K562 (cell line): ENCODE data around the gene KAT6B. TPM values are rescaled to one million over a fixed set of nuclear protein-coding genes. Genes with fewer than 3 reads are reported as not detected.

Source experiments
- CBX2 ChIP-seq: fragments of 200-600 bp; sonication (generic); IDR thresholded peaks from one replicate; pipeline ENCODE4 v1.6.1; 2012; ENCODE audit warnings: mild to moderate bottlenecking, low read length, inconsistent platforms; ENCODE audit not compliant: insufficient read depth, poor library complexity, severe bottlenecking
- CREB1 ChIP-seq, 2 experiments: sonication (generic) in 1 of 2; formaldehyde crosslinking in 1 of 2; IDR thresholded peaks; 2 replicates each; pipeline versions ENCODE4 v1.6.1 to v1.8.0; 2012 to 2022; ENCODE audit warnings: inconsistent platforms in 1 of 2, mild to moderate bottlenecking in 1 of 2, missing genetic modification reagents in 1 of 2, moderate library complexity in 1 of 2
- DACH1 ChIP-seq: fragments of 450-650 bp; IDR thresholded peaks from 2 replicates; pipeline ENCODE4 v1.6.1; 2018; ENCODE audit not compliant: partially characterized antibody
- ESRRB ChIP-seq: fragments of 250-450 bp; sonication (Bioruptor Pico); IDR thresholded peaks from 2 replicates; pipeline ENCODE4 v1.5.0; 2020; ENCODE audit warnings: mild to moderate bottlenecking, moderate library complexity, borderline replicate concordance
- ETS2 ChIP-seq: IDR thresholded peaks from 2 replicates; pipeline ENCODE4 v1.6.1; 2016; ENCODE audit warnings: borderline replicate concordance, missing genetic modification characterization, mild to moderate bottlenecking, moderate library complexity, missing compliant biosample characterization; ENCODE audit not compliant: poor library complexity, severe bottlenecking
- GABPB2 ChIP-seq: fragments of 250-450 bp; sonication (Bioruptor Pico); conservative IDR thresholded peaks from 2 replicates; pipeline ENCODE4 v1.5.1; 2021; ENCODE audit warnings: mild to moderate bottlenecking
- HES1 ChIP-seq: fragments of 450-650 bp; IDR thresholded peaks from 2 replicates; pipeline ENCODE4 v1.6.1; 2016; ENCODE audit warnings: low read depth, mild to moderate bottlenecking, moderate library complexity
- HNRNPUL1 ChIP-seq: fragments of 200-400 bp; formaldehyde crosslinking; IDR thresholded peaks from 2 replicates; pipeline ENCODE4 v1.6.1; 2017; ENCODE audit warnings: low read length
- MAX ChIP-seq: sonication (generic); formaldehyde crosslinking; IDR thresholded peaks from 2 replicates; pipeline ENCODE4 v1.9.0; 2022; ENCODE audit warnings: mild to moderate bottlenecking, missing genetic modification reagents
- MCM3 ChIP-seq: fragments of 450-650 bp; IDR thresholded peaks from 2 replicates; pipeline ENCODE4 v1.6.1; 2016
- PBX2 ChIP-seq, 2 experiments: IDR thresholded peaks in 1 of 2; conservative IDR thresholded peaks in 1 of 2; 2 replicates each; pipeline ENCODE4 v1.6.1; 2016; ENCODE audit warnings: low read depth in 2 of 2, mild to moderate bottlenecking in 1 of 2, missing compliant biosample characterization in 1 of 2, missing genetic modification characterization in 1 of 2, moderate library complexity in 1 of 2
- RFX7 ChIP-seq: fragments of 250-450 bp; sonication (Bioruptor Pico); IDR thresholded peaks from 2 replicates; pipeline ENCODE4 v1.5.1; 2021; ENCODE audit warnings: mild to moderate bottlenecking
- SMARCA4 ChIP-seq: fragments of 450-650 bp; IDR thresholded peaks from 2 replicates; pipeline ENCODE4 v1.6.1; 2016
- STAT5B ChIP-seq: fragments of 250-450 bp; sonication (Bioruptor Pico); IDR thresholded peaks from 2 replicates; pipeline ENCODE4 v1.8.0; 2021; ENCODE audit warnings: mild to moderate bottlenecking, inconsistent platforms
- ZKSCAN8 ChIP-seq: fragments of 200-800 bp; sonication (Bioruptor generic); IDR thresholded peaks from 2 replicates; pipeline ENCODE4 v1.6.1; 2016; ENCODE audit warnings: missing genetic modification characterization, missing compliant biosample characterization
- ZNF12 ChIP-seq: sonication (generic); formaldehyde crosslinking; IDR thresholded peaks from 2 replicates; pipeline ENCODE4 v1.4.0; 2020; ENCODE audit warnings: mild to moderate bottlenecking, missing genetic modification reagents
- ZNF175 ChIP-seq: fragments of 200-800 bp; sonication (Bioruptor generic); IDR thresholded peaks from 2 replicates; pipeline ENCODE4 v1.6.1; 2016; ENCODE audit warnings: low read depth, mild to moderate bottlenecking, missing genetic modification characterization, missing compliant biosample characterization
- ZNF395 ChIP-seq: fragments of 200-800 bp; sonication (Bioruptor generic); IDR thresholded peaks from 2 replicates; pipeline ENCODE4 v1.6.1; 2017; ENCODE audit warnings: missing genetic modification characterization, missing compliant biosample characterization
- ZNF551 ChIP-seq: fragments of 250-450 bp; sonication (Bioruptor Pico); IDR thresholded peaks from 2 replicates; pipeline ENCODE4 v1.5.0; 2021; ENCODE audit warnings: mild to moderate bottlenecking, moderate library complexity
- ZNF77 ChIP-seq: fragments of 250-450 bp; sonication (Bioruptor Pico); IDR thresholded peaks from 2 replicates; pipeline ENCODE4 v1.5.0; 2020
- ZSCAN29 ChIP-seq: fragments of 450-650 bp; IDR thresholded peaks from 2 replicates; pipeline ENCODE4 v1.6.1; 2017
- ZSCAN32 ChIP-seq: fragments of 450-650 bp; formaldehyde crosslinking; IDR thresholded peaks from 2 replicates; pipeline ENCODE4 v1.4.0; 2020; ENCODE audit warnings: mild to moderate bottlenecking, moderate library complexity
- polyA plus RNA-seq, 8 experiments: library from polyadenylated mRNA; depleted of rRNA in 4 of 8; stranded (reverse) in 5 of 8; unstranded in 3 of 8; fragments of >200 nt; fragmentation: Nextera tagmentation in 2 of 8; fragmentation: Illumina TruSeq in 1 of 8; extraction: Ambion mirVana in 2 of 8; extraction: Trizol in 1 of 8; gene quantifications; 2 replicates each; pipeline versions ENCODE4 v1.2.1 to v1.2.3, GENCODE V29; 2011 to 2014; ENCODE audit warnings: inconsistent platforms in 1 of 8, missing spikeins in 1 of 8
- total RNA-seq, 7 experiments: library from RNA; depleted of rRNA in 6 of 7; stranded (reverse); fragments of >200 nt in 6 of 7; fragmentation: Illumina TruSeq in 2 of 7; extraction: Trizol in 2 of 7; gene quantifications; 2 replicates each; pipeline versions ENCODE4 v1.2.1 to v1.2.3, GENCODE V29; 2011 to 2021; ENCODE audit warnings: low replicate concordance in 1 of 7
- TF ChIP-seq, protein P1 (sequence below): fragments of 450-650 bp; IDR thresholded peaks from 2 replicates; pipeline ENCODE4 v1.6.1; 2016

The KAT6B gene
- total and polyA plus RNA-seq, 9 of the 15 experiments (the other 6 are each of a cell fraction or from before 2014, with no cell fraction given) = 1.4 to 9.2 (median 6.8) TPM

- no peak for TF ChIP-seq PBX2 (CRISPR knock-in tag; IDR thresholded peaks at IDR 0.05; ENCODE audit: low read depth)
- no peak for TF ChIP-seq PBX2 (tag; conservative IDR thresholded peaks at IDR 0.05; ENCODE audit: low read depth)
- TF ChIP-seq ZSCAN29 = no peak
- no peak for TF ChIP-seq HNRNPUL1
- TF ChIP-seq ZNF395 (CRISPR knock-in tag) = no peak
- TF ChIP-seq ETS2 (tag) = no peak
- no peak for TF ChIP-seq ZNF77 (CRISPR knock-in tag)
- TF ChIP-seq HES1 = peak; percentile 54; the same call in 1 of the 2 replicates
- TF ChIP-seq ZNF175 = no peak
- TF ChIP-seq STAT5B = no peak
- peak; percentile 37; the same call in 1 of the 2 replicates for TF ChIP-seq SMARCA4
- TF ChIP-seq, protein P1, sequence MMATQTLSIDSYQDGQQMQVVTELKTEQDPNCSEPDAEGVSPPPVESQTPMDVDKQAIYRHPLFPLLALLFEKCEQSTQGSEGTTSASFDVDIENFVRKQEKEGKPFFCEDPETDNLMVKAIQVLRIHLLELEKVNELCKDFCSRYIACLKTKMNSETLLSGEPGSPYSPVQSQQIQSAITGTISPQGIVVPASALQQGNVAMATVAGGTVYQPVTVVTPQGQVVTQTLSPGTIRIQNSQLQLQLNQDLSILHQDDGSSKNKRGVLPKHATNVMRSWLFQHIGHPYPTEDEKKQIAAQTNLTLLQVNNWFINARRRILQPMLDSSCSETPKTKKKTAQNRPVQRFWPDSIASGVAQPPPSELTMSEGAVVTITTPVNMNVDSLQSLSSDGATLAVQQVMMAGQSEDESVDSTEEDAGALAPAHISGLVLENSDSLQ = peak; percentile 23; the same call in 1 of the 2 replicates
- TF ChIP-seq MAX (CRISPR knock-in tag) = no peak
- TF ChIP-seq DACH1 = no peak
- TF ChIP-seq ZKSCAN8 (CRISPR knock-in tag) = no peak
- no peak for TF ChIP-seq CREB1 (IDR thresholded peaks at IDR 0.05)
- TF ChIP-seq CREB1 (CRISPR knock-in tag; IDR thresholded peaks at IDR 0.05) = no peak
- TF ChIP-seq CBX2 = no peak
- no peak for TF ChIP-seq ESRRB (CRISPR knock-in tag)
- TF ChIP-seq ZNF551 (CRISPR knock-in tag) = no peak
- no peak for TF ChIP-seq ZSCAN32 (CRISPR knock-in tag)
- TF ChIP-seq RFX7 (CRISPR knock-in tag) = no peak
- no peak for TF ChIP-seq ZNF12 (CRISPR knock-in tag)
- no peak for TF ChIP-seq GABPB2 (CRISPR knock-in tag)
- TF ChIP-seq MCM3 = no peak
Observed at GRCh38 chr10:74822521-74823089, 3.8 kb upstream of the KAT6B start (continued).
